ENCODE results near the gene INO80B. TPM values are rescaled to one million over a fixed set of nuclear protein-coding genes. Genes with fewer than 3 reads are reported as not detected.

INO80B gene
- total RNA-seq, 1 donor from 2014 or later, result 32.7 TPM

DNA sequence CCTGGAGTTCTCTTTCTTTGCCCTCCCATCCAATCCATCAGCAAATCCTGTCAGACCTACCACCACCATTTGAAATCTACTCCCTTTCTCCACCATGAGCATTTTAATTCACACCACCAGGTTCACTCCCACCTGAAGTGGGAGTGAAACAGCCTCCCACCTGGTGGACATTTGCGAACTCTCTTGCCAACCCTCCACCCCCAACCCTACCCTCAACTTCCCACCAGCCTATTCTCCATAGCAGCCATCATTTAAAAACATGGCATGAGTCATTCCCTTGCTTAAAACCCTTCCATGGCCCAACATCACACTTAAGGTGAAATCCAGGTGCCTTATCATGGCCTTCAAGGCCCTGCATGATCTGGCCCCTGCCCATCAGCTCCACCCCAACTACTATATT is 16.6 kb upstream of the INO80B start:
- Histone ChIP-seq H3K27me3 (no peaks in the 10 kb centered on the region), H3K27ac (no peak overlapping the region), H3K4me1 (peaks cover 44% of the 10 kb centered on the region), H3K9me3 (no peaks in the 10 kb centered on the region), H3K36me3 (no peaks in the 10 kb centered on the region), H3K4me3 (no peak overlapping the region)
- intact Hi-C loops (cut with DNase I), result no loop called here
- TF ChIP-seq POLR2A (IDR thresholded peaks at IDR 0.05) (no peak), POLR2AphosphoS5 (IDR thresholded peaks at IDR 0.05; ENCODE audit: insufficient read depth in 1 of 2, low read depth in 1 of 2) (no peak)
- TF ChIP-seq, protein P1, sequence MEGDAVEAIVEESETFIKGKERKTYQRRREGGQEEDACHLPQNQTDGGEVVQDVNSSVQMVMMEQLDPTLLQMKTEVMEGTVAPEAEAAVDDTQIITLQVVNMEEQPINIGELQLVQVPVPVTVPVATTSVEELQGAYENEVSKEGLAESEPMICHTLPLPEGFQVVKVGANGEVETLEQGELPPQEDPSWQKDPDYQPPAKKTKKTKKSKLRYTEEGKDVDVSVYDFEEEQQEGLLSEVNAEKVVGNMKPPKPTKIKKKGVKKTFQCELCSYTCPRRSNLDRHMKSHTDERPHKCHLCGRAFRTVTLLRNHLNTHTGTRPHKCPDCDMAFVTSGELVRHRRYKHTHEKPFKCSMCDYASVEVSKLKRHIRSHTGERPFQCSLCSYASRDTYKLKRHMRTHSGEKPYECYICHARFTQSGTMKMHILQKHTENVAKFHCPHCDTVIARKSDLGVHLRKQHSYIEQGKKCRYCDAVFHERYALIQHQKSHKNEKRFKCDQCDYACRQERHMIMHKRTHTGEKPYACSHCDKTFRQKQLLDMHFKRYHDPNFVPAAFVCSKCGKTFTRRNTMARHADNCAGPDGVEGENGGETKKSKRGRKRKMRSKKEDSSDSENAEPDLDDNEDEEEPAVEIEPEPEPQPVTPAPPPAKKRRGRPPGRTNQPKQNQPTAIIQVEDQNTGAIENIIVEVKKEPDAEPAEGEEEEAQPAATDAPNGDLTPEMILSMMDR (IDR thresholded peaks at IDR 0.05), result no peak
- DNase-seq (ENCODE audit: extremely low spot score in 2 of 2), result no peak

DNA sequence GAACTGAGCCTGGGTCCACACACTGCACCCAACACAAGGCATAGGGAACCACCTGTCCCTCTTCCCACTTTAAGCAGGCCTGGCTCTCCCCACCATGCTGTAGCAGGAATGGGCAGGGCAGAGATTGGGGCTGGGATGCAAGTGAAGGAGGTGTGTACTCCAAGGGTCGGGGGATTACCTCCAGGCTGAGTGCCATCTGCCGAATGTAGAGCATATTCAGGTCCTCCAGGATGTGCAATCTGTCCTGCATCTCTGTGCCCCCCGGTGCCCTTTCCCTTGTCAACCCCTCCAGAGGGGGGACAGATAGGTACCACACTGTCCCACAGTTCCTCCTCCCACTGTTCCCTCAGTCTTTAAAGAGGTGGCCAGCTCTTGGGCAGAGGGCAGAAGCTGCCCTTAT is 15.5 kb upstream of the INO80B start:
- TF ChIP-seq POLR2A (IDR thresholded peaks at IDR 0.05) (no peak), POLR2AphosphoS5 (IDR thresholded peaks at IDR 0.05; ENCODE audit: insufficient read depth in 1 of 2, low read depth in 1 of 2) (no peak)
- TF ChIP-seq, protein P1 (IDR thresholded peaks at IDR 0.05), result no peak
- intact Hi-C loops (cut with DNase I), result no loop called here
- H3K9me3 ChIP-seq, result no peaks in the 10 kb centered on the region
- H3K4me3 ChIP-seq, result peak overlapping the region; percentile 47 to 58
- DNase-seq (ENCODE audit: extremely low spot score in 2 of 2), result peak in 1 of 2 donors; percentile 85
- no peaks in the 10 kb centered on the region for H3K36me3 ChIP-seq
- peak overlapping the region; percentile 81 for H3K27ac ChIP-seq
- H3K27me3 ChIP-seq, result no peaks in the 10 kb centered on the region
- peaks cover 44% of the 10 kb centered on the region for H3K4me1 ChIP-seq

DNA sequence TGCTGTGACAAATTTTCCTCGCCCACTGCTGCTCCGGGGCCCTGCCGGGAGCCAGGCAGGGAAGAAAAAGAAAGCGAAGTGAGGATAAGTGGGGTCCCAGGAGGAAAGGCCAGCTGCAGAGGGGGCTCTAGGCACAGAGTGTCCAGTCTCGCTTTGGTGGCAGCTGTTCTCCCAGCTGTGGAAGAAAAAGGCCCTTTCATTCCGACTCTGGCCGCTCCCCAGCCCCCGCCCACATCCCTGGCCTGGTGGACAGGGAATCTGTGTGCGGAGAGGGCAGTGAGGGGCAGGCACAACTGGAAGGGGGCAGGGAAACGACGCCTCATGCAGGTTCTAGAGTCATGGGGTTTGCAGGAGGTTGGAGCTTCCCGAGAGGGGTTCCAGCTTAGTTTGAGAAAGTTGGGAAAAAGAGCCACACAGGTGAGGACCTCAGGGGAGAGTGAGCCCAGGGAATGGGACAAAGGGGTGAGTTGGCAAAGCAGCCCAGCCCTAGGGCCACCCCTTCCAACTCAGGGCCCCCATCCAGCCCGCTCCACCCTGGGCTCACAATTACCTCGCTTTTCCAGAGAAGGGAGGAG is 15.0 kb upstream of the INO80B start:
- Histone ChIP-seq H3K36me3 (no peaks in the 10 kb centered on the region), H3K27ac (peak overlapping the region; percentile 81), H3K9me3 (no peaks in the 10 kb centered on the region), H3K27me3 (no peaks in the 10 kb centered on the region), H3K4me3 (peak overlapping the region; percentile 47 to 58), H3K4me1 (peaks cover 44% of the 10 kb centered on the region)
- DNase-seq (ENCODE audit: extremely low spot score in 2 of 2), result peak in 1 of 2 donors; percentile 84
- TF ChIP-seq, protein P1 (IDR thresholded peaks at IDR 0.05), result no peak
- no peak for TF ChIP-seq POLR2A (IDR thresholded peaks at IDR 0.05)
- TF ChIP-seq POLR2AphosphoS5 (IDR thresholded peaks at IDR 0.05; ENCODE audit: insufficient read depth in 1 of 2, low read depth in 1 of 2), result no peak
- intact Hi-C loops (cut with DNase I), result no loop called here

DNA sequence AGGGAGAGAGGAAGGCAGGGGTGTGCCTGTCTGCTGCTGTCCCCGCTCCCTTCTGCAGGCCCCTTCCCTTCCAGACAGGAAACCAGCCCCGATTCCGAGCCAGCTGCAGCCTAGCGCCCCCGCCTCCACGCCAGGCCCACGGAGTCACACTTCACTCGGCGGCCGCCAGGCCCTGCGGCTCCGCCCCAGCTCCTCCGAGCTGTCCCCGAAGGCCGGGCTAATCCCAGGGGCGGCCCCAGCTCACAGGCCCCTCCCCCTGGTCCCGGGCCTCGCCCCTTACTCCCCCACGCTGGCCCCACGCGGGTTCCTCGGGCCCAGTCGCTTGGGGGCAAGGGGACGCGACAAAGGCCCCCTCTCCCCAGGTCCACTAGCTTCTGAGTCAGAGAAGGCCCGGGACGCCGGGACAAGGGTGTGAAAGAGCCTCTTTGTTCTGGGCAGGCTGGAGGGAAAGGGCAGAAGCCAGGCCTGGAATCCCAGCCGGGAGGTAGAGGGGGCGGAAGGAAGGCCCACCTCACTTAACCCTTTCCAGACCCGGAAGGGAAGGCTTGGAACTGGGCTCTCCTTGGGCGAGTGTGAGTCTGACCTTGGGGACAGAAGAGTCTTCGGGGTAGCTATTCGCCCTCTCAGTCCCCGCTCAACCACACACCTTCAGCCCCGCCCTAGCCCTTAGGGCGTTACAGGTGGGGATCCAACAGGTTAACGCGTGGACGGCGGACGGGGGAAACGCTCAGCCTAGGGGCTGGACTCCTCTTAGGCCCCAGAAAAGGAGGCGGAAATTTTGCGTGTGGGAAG is 14.3 kb upstream of the INO80B start:
- H3K27me3 ChIP-seq, result no peaks in the 10 kb centered on the region
- H3K4me3 ChIP-seq, result peak overlapping the region; percentile 47 to 58
- H3K27ac ChIP-seq, result peak overlapping the region; percentile 81
- TF ChIP-seq, protein P1 (IDR thresholded peaks at IDR 0.05), result peak in 1 of 3 experiments; percentile 21
- TF ChIP-seq POLR2AphosphoS5 (IDR thresholded peaks at IDR 0.05; ENCODE audit: insufficient read depth in 1 of 2, low read depth in 1 of 2), result peak; percentile 34 to 93
- peak in 1 of 2 donors; percentile 42 for TF ChIP-seq POLR2A (IDR thresholded peaks at IDR 0.05)
- no peaks in the 10 kb centered on the region for H3K36me3 ChIP-seq
- H3K9me3 ChIP-seq, result no peaks in the 10 kb centered on the region
- intact Hi-C loops (cut with DNase I), result no loop called here
- peaks cover 44% of the 10 kb centered on the region for H3K4me1 ChIP-seq
- DNase-seq (ENCODE audit: extremely low spot score in 2 of 2), result peak in 1 of 2 donors; percentile 92

Data from vagina (tissue), 2 donors.